Keratinocyte (primary cell): ENCODE measurements around the gene UCMA. TPM values are rescaled to one million over a fixed set of nuclear protein-coding genes. Genes with fewer than 3 reads are reported as not detected.

Experiments used
- DNase-seq: peaks from one replicate; pipeline ENCODE4 v3.0.0-alpha.2; 2011; ENCODE audit warnings: low read depth, missing footprints, low spot score
- FAIRE-seq: peaks from 2 replicates; lab custom pipeline; 2011; peaks lifted over from hg19 to GRCh38; lab: Jason Lieb, UNC
- H2AFZ ChIP-seq: 2 replicates; pipeline ENCODE4 v1.6.0; 2012; ENCODE audit warnings: low read length, control low read depth, inconsistent platforms; ENCODE audit not compliant: control insufficient read depth
- H3K27ac ChIP-seq: 2 replicates; pipeline ENCODE4 v1.5.1; 2011; ENCODE audit warnings: low read length; ENCODE audit not compliant: control insufficient read depth, insufficient read depth
- H3K27me3 ChIP-seq: 3 replicates; pipeline ENCODE4 v1.6.0; 2011; ENCODE audit warnings: low read length; ENCODE audit not compliant: control insufficient read depth, insufficient read depth; ENCODE audit errors: extremely low read depth
- H3K36me3 ChIP-seq, 2 experiments: 2 replicates in 1 of 2; 3 replicates in 1 of 2; pipeline ENCODE4 v1.5.1; 2011; ENCODE audit warnings: low read length in 2 of 2, mild to moderate bottlenecking in 1 of 2; ENCODE audit not compliant: control insufficient read depth in 2 of 2, insufficient read depth in 2 of 2; ENCODE audit errors: extremely low read depth in 1 of 2
- H3K4me1 ChIP-seq: 3 replicates; pipeline ENCODE4 v1.5.1; 2011; ENCODE audit warnings: low read length; ENCODE audit not compliant: control insufficient read depth, insufficient read depth; ENCODE audit errors: extremely low read depth
- H3K4me2 ChIP-seq: 3 replicates; pipeline ENCODE4 v1.6.0; 2011; ENCODE audit warnings: low read depth, low read length; ENCODE audit not compliant: control insufficient read depth, insufficient read depth; ENCODE audit errors: extremely low read depth
- H3K4me3 ChIP-seq, 3 experiments: fragments of 200-600 bp in 1 of 3; sonication (generic) in 1 of 3; 2 replicates in 2 of 3; 3 replicates in 1 of 3; pipeline ENCODE4 v1.5.1; 2011 to 2016; ENCODE audit warnings: low read length in 3 of 3, mild to moderate bottlenecking in 3 of 3, control low read depth in 2 of 3, inconsistent platforms in 1 of 3, low read depth in 1 of 3, mixed read lengths in 1 of 3, mixed run types in 1 of 3, moderate library complexity in 1 of 3; ENCODE audit not compliant: control insufficient read depth in 2 of 3, insufficient read depth in 2 of 3; ENCODE audit errors: extremely low read depth in 1 of 3
- H3K79me2 ChIP-seq: 2 replicates; pipeline ENCODE4 v1.6.0; 2012; ENCODE audit warnings: low read length; ENCODE audit not compliant: control insufficient read depth, insufficient read depth
- H3K9ac ChIP-seq: 3 replicates; pipeline ENCODE4 v1.6.0; 2011; ENCODE audit warnings: low read length; ENCODE audit not compliant: control insufficient read depth, insufficient read depth; ENCODE audit errors: extremely low read depth
- H3K9me1 ChIP-seq: 3 replicates; pipeline ENCODE4 v1.6.0; 2011; ENCODE audit warnings: low read length; ENCODE audit not compliant: control insufficient read depth, insufficient read depth; ENCODE audit errors: extremely low read depth
- H3K9me3 ChIP-seq: 2 replicates; pipeline ENCODE4 v1.5.1; 2012; ENCODE audit warnings: low read depth, low read length; ENCODE audit not compliant: control insufficient read depth
- H4K20me1 ChIP-seq: 3 replicates; pipeline ENCODE4 v1.6.0; 2011; ENCODE audit warnings: low read length; ENCODE audit not compliant: control insufficient read depth, insufficient read depth; ENCODE audit errors: extremely low read depth
- CTCF ChIP-seq, 3 experiments: IDR thresholded peaks in 1 of 3; conservative IDR thresholded peaks in 1 of 3; optimal IDR thresholded peaks in 1 of 3; 2 replicates in 2 of 3; 3 replicates in 1 of 3; pipeline versions ENCODE3 to v1.5.1; 2011; ENCODE audit warnings: low read length in 3 of 3, mild to moderate bottlenecking in 3 of 3, moderate library complexity in 2 of 3, control low read depth in 1 of 3, inconsistent platforms in 1 of 3; ENCODE audit not compliant: insufficient read depth in 2 of 3; ENCODE audit errors: extremely low read depth in 1 of 3
- EZH2 ChIP-seq: IDR thresholded peaks from one replicate; pipeline ENCODE4 v1.6.1; 2012; ENCODE audit warnings: inconsistent platforms, mild to moderate bottlenecking, low read length, moderate library complexity
- dilution Hi-C: fragments of 300-500 bp; cut with MboI; formaldehyde crosslinking; loops from one replicate; pipeline ENCODE4 v1.7.0; 2020; ENCODE audit warnings: low sequenced_read_pairs; ENCODE audit not compliant: extremely low pct_ligation_motif_present
- polyA plus RNA-seq, 5 experiments: library from polyadenylated mRNA; depleted of rRNA in 3 of 5; stranded (reverse) in 3 of 5; stranded (forward) in 1 of 5; unstranded in 1 of 5; fragments of >200 nt; gene quantifications; 1 replicate in 1 of 5; 2 replicates in 3 of 5; 3 replicates in 1 of 5; pipeline versions ENCODE4 v1.2.1 to v1.2.3, GENCODE V29; 2011 to 2012; ENCODE audit warnings: missing spikeins in 2 of 5, low read depth in 1 of 5, low replicate concordance in 1 of 5
- small RNA-seq, 3 experiments: library from RNA; depleted of rRNA; stranded (forward); fragments of <200 nt; gene quantifications; one replicate each; pipeline ENCODE3, GENCODE V24; 2012; ENCODE audit warnings: low read depth in 3 of 3, low replicate concordance in 1 of 3; ENCODE audit not compliant: insufficient read length in 3 of 3

UCMA gene
- polyA plus RNA-seq, 1 donor (not counting 4 experiments of a cell fraction or from before 2014, with no cell fraction given): not detected

- Histone ChIP-seq H3K36me3 (peaks cover 0 to 28% of the 10 kb centered on the region in 2 experiments), H3K4me3 (no peak overlapping the region), H3K9me1 (no peaks in the 10 kb centered on the region), H3K4me2 (no peak overlapping the region), H2AFZ (no peak overlapping the region), H3K4me1 (no peaks in the 10 kb centered on the region), H3K9ac (no peak overlapping the region), H3K9me3 (no peaks in the 10 kb centered on the region), H3K27ac (no peak overlapping the region), H4K20me1 (no peaks in the 10 kb centered on the region), H3K79me2 (no peaks in the 10 kb centered on the region), H3K27me3 (no peaks in the 10 kb centered on the region)
- DNase-seq (no peak), FAIRE-seq (no peak)
- dilution Hi-C loops: no loop called here
- TF ChIP-seq CTCF (optimal IDR thresholded peaks at IDR 0.05 in 1 of 3, IDR thresholded peaks at IDR 0.05 in 1 of 3, conservative IDR thresholded peaks at IDR 0.05 in 1 of 3; ENCODE audit: extremely low read depth in 1 of 3, insufficient read depth in 2 of 3, low read length in 3 of 3): no peak
These were observed 53.4 kb downstream of the UCMA start for GRCh38 chr10:13180788-13181187.

GRCh38 chr10:13173616-13174015 is 60.6 kb downstream of the UCMA start:
- H3K4me2 ChIP-seq: no peak overlapping the region
- DNase-seq (no peak), FAIRE-seq (no peak)
- no peak overlapping the region for H2AFZ ChIP-seq
- H4K20me1 ChIP-seq: no peaks in the 10 kb centered on the region
- no peak overlapping the region for H3K4me3 ChIP-seq
- TF ChIP-seq EZH2: no peak
- no peak for TF ChIP-seq CTCF (optimal IDR thresholded peaks at IDR 0.05 in 1 of 3, IDR thresholded peaks at IDR 0.05 in 1 of 3, conservative IDR thresholded peaks at IDR 0.05 in 1 of 3; ENCODE audit: extremely low read depth in 1 of 3, insufficient read depth in 2 of 3, low read length in 3 of 3)
- H3K79me2 ChIP-seq: no peaks in the 10 kb centered on the region
- dilution Hi-C loops: no loop called here
- no peaks in the 10 kb centered on the region for H3K9me3 ChIP-seq
- peaks cover 2% of the 10 kb centered on the region for H3K9me1 ChIP-seq
- H3K27me3 ChIP-seq: no peaks in the 10 kb centered on the region
- no peaks in the 10 kb centered on the region for H3K4me1 ChIP-seq
- H3K36me3 ChIP-seq: peaks cover 0 to 5% of the 10 kb centered on the region in 2 experiments
- no peak overlapping the region for H3K9ac ChIP-seq
- H3K27ac ChIP-seq: no peak overlapping the region

Small RNA genes within 50 kb of the gene (small RNA-seq; reads per million reads assigned to genes)
- 0 reads per million in 3 experiments for gene RNU6-6P

Other genes with a start within 250 kb of the UCMA start
- 0.25 to 0.39 TPM (median 0.35 TPM) in 3 replicates for gene CCDC3, start 232.7 kb downstream of the UCMA start, polyA plus RNA-seq
- 69.4 to 92.3 TPM (median 71.9 TPM) in 3 replicates for gene OPTN, start 134.2 kb downstream of the UCMA start, polyA plus RNA-seq
- gene MCM10, start 72.8 kb downstream of the UCMA start, polyA plus RNA-seq: 0.75 to 6.4 TPM (median 6.2 TPM) in 3 replicates
- gene PHYH, start 65.7 kb upstream of the UCMA start, polyA plus RNA-seq: 10.9 to 11.5 TPM (median 10.9 TPM) in 3 replicates
- gene SEPHS1, start 113.9 kb upstream of the UCMA start, polyA plus RNA-seq: 41.4 to 65.4 TPM (median 48.2 TPM) in 3 replicates